Neuronal stem cell (in vitro differentiated cells): ENCODE results near the gene PRPS1L1.

Experiments
- DNase-seq: peaks from one replicate; pipeline ENCODE4 v3.0.0-alpha.2; 2013; ENCODE audit warnings: low spot score
- H2AFZ ChIP-seq: one replicate; pipeline ENCODE4 v1.6.1; 2013; ENCODE audit warnings: mild to moderate bottlenecking, low read length, inconsistent platforms
- H2AK5ac ChIP-seq: 2 replicates; pipeline ENCODE4 v1.6.1; 2013; ENCODE audit warnings: low read depth, mild to moderate bottlenecking, inconsistent platforms, low read length, moderate library complexity, mixed read lengths
- H2BK120ac ChIP-seq: 2 replicates; pipeline ENCODE4 v1.6.1; 2013; ENCODE audit warnings: low read depth, mild to moderate bottlenecking, inconsistent platforms, low read length, moderate library complexity, mixed read lengths
- H2BK12ac ChIP-seq: one replicate; pipeline ENCODE4 v1.6.1; 2013; ENCODE audit warnings: low read length, inconsistent platforms
- H2BK15ac ChIP-seq: 2 replicates; pipeline ENCODE4 v1.6.1; 2013; ENCODE audit warnings: mild to moderate bottlenecking, low read length, inconsistent platforms, mixed read lengths
- H2BK5ac ChIP-seq: one replicate; pipeline ENCODE4 v1.6.1; 2013; ENCODE audit warnings: inconsistent platforms, mild to moderate bottlenecking, low read length, moderate library complexity
- H3K14ac ChIP-seq: one replicate; pipeline ENCODE4 v1.6.1; 2013; ENCODE audit warnings: low read length, inconsistent platforms
- H3K18ac ChIP-seq: 2 replicates; pipeline ENCODE4 v1.6.1; 2013; ENCODE audit warnings: low read length, inconsistent platforms
- H3K23ac ChIP-seq: 2 replicates; pipeline ENCODE4 v1.6.1; 2013; ENCODE audit warnings: low read depth, mild to moderate bottlenecking, mixed read lengths, low read length, inconsistent platforms; ENCODE audit not compliant: poor library complexity
- H3K27ac ChIP-seq: replicated peaks from 3 replicates; pipeline ENCODE4 v1.5.1; 2013; ENCODE audit warnings: low read length, inconsistent platforms
- H3K27me3 ChIP-seq, 3 experiments: 2 replicates each; pipeline ENCODE4 v1.6.1; 2013; ENCODE audit warnings: low read length in 3 of 3, mild to moderate bottlenecking in 2 of 3, inconsistent platforms in 1 of 3, low read depth in 1 of 3, mixed read lengths in 1 of 3, moderate library complexity in 1 of 3; ENCODE audit not compliant: control insufficient read depth in 3 of 3, insufficient read depth in 3 of 3
- H3K36me3 ChIP-seq, 2 donors: replicated peaks in 1 of 2; 2 replicates each; pipeline ENCODE4 v1.6.1; 2013; ENCODE audit warnings: low read length in 2 of 2; ENCODE audit not compliant: control insufficient read depth in 2 of 2, insufficient read depth in 2 of 2
- H3K4ac ChIP-seq: 2 replicates; pipeline ENCODE4 v1.6.1; 2013; ENCODE audit warnings: inconsistent platforms, mild to moderate bottlenecking, low read length, moderate library complexity
- H3K4me1 ChIP-seq, 2 donors: 1 replicate in 1 of 2; 2 replicates in 1 of 2; pipeline ENCODE4 v1.6.1; 2013; ENCODE audit warnings: low read length in 2 of 2, low read depth in 1 of 2; ENCODE audit not compliant: control insufficient read depth in 2 of 2, insufficient read depth in 1 of 2
- H3K4me2 ChIP-seq: one replicate; pipeline ENCODE4 v1.6.1; 2013; ENCODE audit warnings: mild to moderate bottlenecking, low read length, inconsistent platforms; ENCODE audit not compliant: insufficient read depth, poor library complexity, severe bottlenecking
- H3K4me3 ChIP-seq, 2 donors: 2 replicates each; pipeline ENCODE4 v1.5.1; 2013; ENCODE audit warnings: low read length in 2 of 2, mild to moderate bottlenecking in 2 of 2, inconsistent platforms in 1 of 2, moderate library complexity in 1 of 2
- H3K79me1 ChIP-seq: one replicate; pipeline ENCODE4 v1.6.1; 2013; ENCODE audit warnings: low read depth, mild to moderate bottlenecking, inconsistent platforms, low read length, moderate library complexity
- H3K9ac ChIP-seq: one replicate; pipeline ENCODE4 v1.6.1; 2013; ENCODE audit warnings: mild to moderate bottlenecking, low read depth, low read length, inconsistent platforms; ENCODE audit not compliant: poor library complexity
- H3K9me3 ChIP-seq, 2 donors: replicated peaks in 1 of 2; 2 replicates each; pipeline versions ENCODE3 to v1.6.1; 2013; ENCODE audit warnings: low read length in 2 of 2, mild to moderate bottlenecking in 2 of 2, inconsistent platforms in 1 of 2, low read depth in 1 of 2, mixed read lengths in 1 of 2, moderate library complexity in 1 of 2; ENCODE audit not compliant: control insufficient read depth in 2 of 2, insufficient read depth in 1 of 2
- H4K8ac ChIP-seq: one replicate; pipeline ENCODE4 v1.6.1; 2013; ENCODE audit warnings: low read depth, mild to moderate bottlenecking, inconsistent platforms, low read length, moderate library complexity
- H4K91ac ChIP-seq: one replicate; pipeline ENCODE4 v1.6.1; 2013; ENCODE audit warnings: low read length, low read depth, mild to moderate bottlenecking, inconsistent platforms; ENCODE audit not compliant: poor library complexity
- WGBS, 2 donors: extraction: QIAGEN DNeasy Blood & Tissue Kit; methylation state at CpG; one replicate each; pipeline ENCODE4 v1.1.7; 2013; ENCODE audit warnings: missing lambda C conversion rate in 2 of 2, mixed read lengths in 1 of 2; ENCODE audit not compliant: insufficient read length in 2 of 2, insufficient replicate concordance in 1 of 2; ENCODE audit errors: extremely low coverage in 2 of 2; 5-methylcytosine and 5-hydroxymethylcytosine counted together

PRPS1L1 gene

DNA sequence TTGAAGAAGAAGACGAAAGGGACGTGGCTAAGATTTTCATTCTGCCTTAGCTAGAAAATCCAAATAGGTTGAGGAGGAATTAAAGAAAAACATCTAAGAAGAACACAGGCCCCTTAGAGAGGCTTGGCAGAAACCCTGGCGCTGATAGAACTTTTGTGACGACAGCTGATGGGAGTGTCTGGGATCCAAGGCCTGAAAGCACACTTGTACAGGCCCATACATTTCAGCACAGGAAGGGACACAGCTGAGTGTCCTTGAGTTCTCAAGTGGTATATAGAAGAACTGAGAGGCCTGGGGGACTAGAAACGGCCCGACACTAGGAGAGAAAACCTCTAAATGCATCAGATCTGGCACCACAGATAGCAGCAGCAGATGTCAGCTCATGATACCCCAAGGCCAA lies 39.5 kb downstream of the PRPS1L1 start:
- WGBS, 2 donors: no CpG with 5 or more reads among the region's 6 CpGs
- Histone ChIP-seq H4K91ac (no peak overlapping the region), H3K4ac (no peak overlapping the region), H2BK12ac (no peak overlapping the region), H3K4me2 (no peak overlapping the region), H2AFZ (peak overlapping the region; percentile 18), H3K18ac (no peak overlapping the region), H3K36me3 (no peaks in the 10 kb centered on the region), H2BK15ac (no peak overlapping the region), H3K9ac (no peak overlapping the region), H3K9me3 (no peaks in the 10 kb centered on the region), H2BK5ac (no peak overlapping the region), H2BK120ac (no peak overlapping the region), H2AK5ac (no peak overlapping the region), H3K14ac (no peak overlapping the region), H3K27ac (no peak overlapping the region), H3K23ac (no peak overlapping the region), H3K4me3 (no peak overlapping the region), H4K8ac (no peak overlapping the region), H3K27me3 (no peaks in the 10 kb centered on the region), H3K4me1 (no peaks in the 10 kb centered on the region), H3K79me1 (no peaks in the 10 kb centered on the region)
- DNase-seq: no peak

DNA sequence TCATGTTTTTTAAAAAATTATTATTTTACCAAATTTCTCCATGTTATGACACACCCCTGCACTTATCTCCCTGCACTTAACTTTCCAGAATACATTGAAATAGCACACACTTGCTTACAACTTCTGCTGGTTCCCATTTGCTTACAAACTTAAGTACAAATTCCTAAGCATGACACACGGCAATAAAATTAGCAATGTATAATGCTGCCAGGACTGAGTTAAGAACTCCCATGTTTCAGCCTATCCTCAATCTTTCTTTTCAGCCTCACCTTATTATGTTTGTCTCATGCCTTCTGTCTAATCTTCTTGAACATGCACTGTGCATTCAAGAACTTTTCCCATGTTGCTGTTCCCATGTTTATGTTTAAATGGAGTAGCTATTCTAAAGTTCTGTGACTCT lies 40.8 kb downstream of the PRPS1L1 start:
- H3K27ac ChIP-seq: no peak overlapping the region
- no peak overlapping the region for H2BK120ac ChIP-seq
- no peaks in the 10 kb centered on the region for H3K79me1 ChIP-seq
- H2BK5ac ChIP-seq: no peak overlapping the region
- H4K8ac ChIP-seq: no peak overlapping the region
- H3K18ac ChIP-seq: no peak overlapping the region
- no peak overlapping the region for H3K23ac ChIP-seq
- H3K4me3 ChIP-seq: no peak overlapping the region
- H3K4me1 ChIP-seq: no peaks in the 10 kb centered on the region
- no peaks in the 10 kb centered on the region for H3K27me3 ChIP-seq
- H2AFZ ChIP-seq: peak overlapping the region; percentile 0
- no peak overlapping the region for H3K14ac ChIP-seq
- no CpG with 5 or more reads among the region's 1 CpG for WGBS, 2 donors
- H3K36me3 ChIP-seq: no peaks in the 10 kb centered on the region
- no peak overlapping the region for H4K91ac ChIP-seq
- H3K9me3 ChIP-seq: no peaks in the 10 kb centered on the region
- H2AK5ac ChIP-seq: no peak overlapping the region
- no peak overlapping the region for H2BK12ac ChIP-seq
- no peak overlapping the region for H3K9ac ChIP-seq
- no peak overlapping the region for H2BK15ac ChIP-seq
- H3K4me2 ChIP-seq: no peak overlapping the region
- H3K4ac ChIP-seq: no peak overlapping the region
- DNase-seq: no peak

DNA sequence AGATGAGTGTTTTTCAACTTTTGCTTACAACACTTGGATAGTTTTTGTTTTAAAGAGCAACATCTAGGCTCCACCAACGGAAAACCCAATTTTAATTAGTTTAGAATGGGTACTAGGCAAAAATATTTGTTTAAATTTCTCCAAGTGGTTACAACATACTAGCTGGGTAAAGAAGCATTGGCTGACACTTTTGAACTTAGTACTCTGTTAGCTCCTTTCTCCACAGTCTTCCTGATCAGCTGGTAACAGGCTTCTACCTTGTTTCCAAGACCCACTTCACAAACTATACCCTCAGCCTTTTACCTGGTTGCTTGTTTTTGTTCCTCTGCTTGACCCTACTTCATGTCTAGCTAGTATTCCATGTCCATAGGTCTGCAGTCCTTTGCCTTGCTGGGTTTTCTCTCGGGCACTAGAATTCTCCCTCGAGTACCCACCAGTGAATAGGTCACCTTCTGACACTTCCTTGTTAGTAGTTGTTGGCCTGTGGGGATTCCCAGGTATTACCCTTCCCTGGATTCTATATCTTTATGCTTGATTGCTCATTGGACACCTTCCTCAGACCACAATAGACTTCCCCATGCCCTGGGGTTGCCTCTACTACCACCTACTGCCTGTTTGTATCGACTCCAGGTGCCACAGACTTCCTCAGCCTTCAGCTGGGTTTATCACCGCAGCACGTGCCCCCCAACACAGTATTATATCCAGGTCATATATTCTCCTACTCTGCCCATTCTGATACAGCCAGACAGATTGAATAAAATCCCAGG lies 42.0 kb downstream of the PRPS1L1 start:
- H3K9me3 ChIP-seq: no peaks in the 10 kb centered on the region
- no peaks in the 10 kb centered on the region for H3K4me1 ChIP-seq
- H2BK12ac ChIP-seq: no peak overlapping the region
- no peak overlapping the region for H2BK120ac ChIP-seq
- H4K8ac ChIP-seq: no peak overlapping the region
- DNase-seq: no peak
- no peak overlapping the region for H3K18ac ChIP-seq
- no peak overlapping the region for H3K27ac ChIP-seq
- no peaks in the 10 kb centered on the region for H3K79me1 ChIP-seq
- no peak overlapping the region for H2BK15ac ChIP-seq
- H4K91ac ChIP-seq: no peak overlapping the region
- H2AK5ac ChIP-seq: no peak overlapping the region
- H3K14ac ChIP-seq: no peak overlapping the region
- WGBS, 2 donors: no CpG with 5 or more reads among the region's 6 CpGs
- no peak overlapping the region for H3K23ac ChIP-seq
- H3K4me3 ChIP-seq: no peak overlapping the region
- H3K36me3 ChIP-seq: no peaks in the 10 kb centered on the region
- no peak overlapping the region for H2BK5ac ChIP-seq
- no peak overlapping the region for H3K4ac ChIP-seq
- H2AFZ ChIP-seq: no peak overlapping the region
- H3K27me3 ChIP-seq: no peaks in the 10 kb centered on the region
- H3K4me2 ChIP-seq: no peak overlapping the region
- no peak overlapping the region for H3K9ac ChIP-seq

DNA sequence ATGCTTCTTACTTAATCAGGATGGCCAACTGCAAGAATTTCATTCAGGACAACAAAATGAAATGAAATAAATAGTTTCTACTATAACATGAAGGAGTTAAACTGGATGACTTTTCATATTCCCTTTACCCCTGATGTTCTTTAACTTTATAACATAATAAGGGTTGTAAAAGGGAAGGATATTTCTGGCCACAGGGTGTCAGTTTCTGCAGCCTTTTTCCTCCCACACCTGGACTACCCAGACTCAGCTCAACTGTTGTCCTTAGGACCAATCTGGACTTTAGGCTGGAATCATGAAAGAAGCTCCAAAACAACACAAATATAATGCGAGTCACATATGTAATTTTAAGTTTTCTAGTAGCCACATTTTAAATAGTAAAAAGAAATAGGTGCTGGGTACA lies 43.4 kb downstream of the PRPS1L1 start:
- no peak overlapping the region for H3K9ac ChIP-seq
- H3K27ac ChIP-seq: no peak overlapping the region
- no peak for DNase-seq
- WGBS, 2 donors: no CpG with 5 or more reads among the region's 1 CpG
- H3K4me2 ChIP-seq: no peak overlapping the region
- no peak overlapping the region for H3K4me3 ChIP-seq
- H3K9me3 ChIP-seq: no peaks in the 10 kb centered on the region
- no peak overlapping the region for H2BK15ac ChIP-seq
- H2AK5ac ChIP-seq: no peak overlapping the region
- H4K91ac ChIP-seq: no peak overlapping the region
- H2AFZ ChIP-seq: no peak overlapping the region
- H3K18ac ChIP-seq: no peak overlapping the region
- no peaks in the 10 kb centered on the region for H3K4me1 ChIP-seq
- H3K14ac ChIP-seq: no peak overlapping the region
- no peak overlapping the region for H2BK12ac ChIP-seq
- no peaks in the 10 kb centered on the region for H3K79me1 ChIP-seq
- H4K8ac ChIP-seq: no peak overlapping the region
- H2BK120ac ChIP-seq: no peak overlapping the region
- no peak overlapping the region for H2BK5ac ChIP-seq
- H3K27me3 ChIP-seq: no peaks in the 10 kb centered on the region
- H3K4ac ChIP-seq: no peak overlapping the region
- no peaks in the 10 kb centered on the region for H3K36me3 ChIP-seq
- no peak overlapping the region for H3K23ac ChIP-seq
